Mucosa of gallbladder (tissue), 1 donor: ENCODE measurements around the gene TPRN. TPM values are rescaled to one million over a fixed set of nuclear protein-coding genes. Genes with fewer than 3 reads are reported as not detected.

Experiments
- DNase-seq: peaks from one replicate; pipeline ENCODE4 v3.0.0-alpha.2; 2020; ENCODE audit warnings: low spot score
- total RNA-seq: library from RNA; stranded (reverse); gene quantifications from one replicate; pipeline ENCODE4 v1.2.1, GENCODE V29; 2021
- donor health status: DM: no; HTN: no; CAD: no.

TPRN gene
- total RNA-seq, 1 donor from 2014 or later = 74.4 TPM

DNA sequence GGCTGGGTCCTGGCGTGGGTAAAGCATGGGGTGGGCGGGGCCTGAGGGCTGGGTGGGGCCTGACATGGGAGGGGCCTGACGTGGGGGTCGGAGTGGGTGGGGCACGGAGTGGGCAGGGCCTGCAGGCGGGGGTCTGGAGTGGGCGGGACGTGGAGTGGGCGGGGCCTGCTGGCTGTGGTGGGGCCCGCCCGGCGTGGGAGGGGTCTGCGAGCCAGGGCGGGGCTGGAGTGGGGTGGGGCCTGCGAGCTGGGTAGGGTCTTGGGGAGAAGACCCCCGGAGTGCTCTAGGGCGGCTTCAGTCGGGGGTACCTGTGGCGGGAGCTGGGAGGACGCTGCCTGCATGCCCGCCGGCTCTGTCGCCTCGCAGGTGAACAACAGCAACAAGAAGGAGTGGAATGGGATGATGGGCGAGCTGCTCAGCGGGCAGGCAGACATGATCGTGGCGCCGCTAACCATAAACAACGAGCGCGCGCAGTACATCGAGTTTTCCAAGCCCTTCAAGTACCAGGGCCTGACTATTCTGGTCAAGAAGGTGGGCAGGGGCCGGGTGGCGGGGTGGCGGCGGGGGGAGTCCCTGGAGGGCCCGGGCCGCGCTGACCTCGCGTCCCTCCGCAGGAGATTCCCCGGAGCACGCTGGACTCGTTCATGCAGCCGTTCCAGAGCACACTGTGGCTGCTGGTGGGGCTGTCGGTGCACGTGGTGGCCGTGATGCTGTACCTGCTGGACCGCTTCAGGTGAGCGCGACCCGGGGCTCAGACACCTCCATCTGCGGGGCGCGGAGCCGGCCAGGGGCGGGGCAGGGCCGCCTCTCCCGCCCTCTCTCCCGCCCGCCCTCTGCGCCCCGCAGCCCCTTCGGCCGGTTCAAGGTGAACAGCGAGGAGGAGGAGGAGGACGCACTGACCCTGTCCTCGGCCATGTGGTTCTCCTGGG lies 38.7 kb downstream of the TPRN start:
- DNase-seq = no peak

DNA sequence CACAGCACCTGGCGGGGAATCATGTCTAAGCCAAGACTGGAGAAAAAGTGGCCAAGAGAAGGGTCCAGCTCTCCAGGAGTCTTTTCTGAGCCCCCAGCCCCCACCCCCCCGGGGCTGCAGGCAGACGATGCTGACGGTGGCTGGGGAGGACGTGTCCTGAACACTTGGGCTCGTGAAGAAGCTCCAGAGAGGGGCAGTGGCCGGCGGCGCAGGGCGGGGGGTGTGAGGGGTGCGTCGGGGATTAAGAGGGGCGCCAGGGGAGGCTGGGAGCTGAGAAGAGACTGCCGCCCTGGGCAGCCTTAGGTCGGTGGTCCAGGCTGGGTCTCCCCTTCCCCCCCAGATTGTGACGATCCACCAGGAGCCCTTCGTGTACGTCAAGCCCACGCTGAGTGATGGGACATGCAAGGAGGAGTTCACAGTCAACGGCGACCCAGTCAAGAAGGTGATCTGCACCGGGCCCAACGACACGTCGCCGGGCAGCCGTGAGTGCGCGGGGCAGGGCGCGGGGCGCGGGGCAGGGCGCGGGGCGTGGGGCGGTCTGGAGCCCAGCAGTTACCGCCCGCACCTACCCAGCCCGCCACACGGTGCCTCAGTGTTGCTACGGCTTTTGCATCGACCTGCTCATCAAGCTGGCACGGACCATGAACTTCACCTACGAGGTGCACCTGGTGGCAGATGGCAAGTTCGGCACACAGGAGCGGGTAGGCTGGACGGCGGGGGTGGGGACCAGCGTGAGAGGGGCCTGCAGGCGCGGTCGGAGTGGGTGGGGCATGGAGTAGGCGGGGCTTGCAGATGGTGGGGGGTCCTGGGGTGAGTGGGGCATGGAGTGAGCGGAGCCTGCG lies 39.6 kb downstream of the TPRN start:
- DNase-seq = no peak

DNA sequence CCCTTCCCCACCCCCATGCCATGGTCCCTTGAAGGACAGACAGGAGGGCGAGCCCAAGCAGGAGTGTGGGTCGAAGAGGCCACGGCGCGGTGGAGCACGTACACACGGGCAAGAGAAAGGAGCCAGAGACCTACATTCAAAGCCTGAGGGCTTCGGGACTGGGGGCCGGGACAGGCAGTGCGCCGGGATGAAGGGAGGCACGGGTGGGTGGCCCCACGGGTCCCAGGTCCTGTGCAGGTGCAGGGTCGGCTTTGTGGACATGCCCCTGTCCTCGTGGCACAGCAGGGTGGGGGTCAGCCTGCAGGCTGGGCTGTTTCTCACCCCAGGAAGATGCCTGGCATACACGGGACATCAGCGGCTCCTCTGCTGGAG lies 40.5 kb downstream of the TPRN start:
- DNase-seq = no peak

DNA sequence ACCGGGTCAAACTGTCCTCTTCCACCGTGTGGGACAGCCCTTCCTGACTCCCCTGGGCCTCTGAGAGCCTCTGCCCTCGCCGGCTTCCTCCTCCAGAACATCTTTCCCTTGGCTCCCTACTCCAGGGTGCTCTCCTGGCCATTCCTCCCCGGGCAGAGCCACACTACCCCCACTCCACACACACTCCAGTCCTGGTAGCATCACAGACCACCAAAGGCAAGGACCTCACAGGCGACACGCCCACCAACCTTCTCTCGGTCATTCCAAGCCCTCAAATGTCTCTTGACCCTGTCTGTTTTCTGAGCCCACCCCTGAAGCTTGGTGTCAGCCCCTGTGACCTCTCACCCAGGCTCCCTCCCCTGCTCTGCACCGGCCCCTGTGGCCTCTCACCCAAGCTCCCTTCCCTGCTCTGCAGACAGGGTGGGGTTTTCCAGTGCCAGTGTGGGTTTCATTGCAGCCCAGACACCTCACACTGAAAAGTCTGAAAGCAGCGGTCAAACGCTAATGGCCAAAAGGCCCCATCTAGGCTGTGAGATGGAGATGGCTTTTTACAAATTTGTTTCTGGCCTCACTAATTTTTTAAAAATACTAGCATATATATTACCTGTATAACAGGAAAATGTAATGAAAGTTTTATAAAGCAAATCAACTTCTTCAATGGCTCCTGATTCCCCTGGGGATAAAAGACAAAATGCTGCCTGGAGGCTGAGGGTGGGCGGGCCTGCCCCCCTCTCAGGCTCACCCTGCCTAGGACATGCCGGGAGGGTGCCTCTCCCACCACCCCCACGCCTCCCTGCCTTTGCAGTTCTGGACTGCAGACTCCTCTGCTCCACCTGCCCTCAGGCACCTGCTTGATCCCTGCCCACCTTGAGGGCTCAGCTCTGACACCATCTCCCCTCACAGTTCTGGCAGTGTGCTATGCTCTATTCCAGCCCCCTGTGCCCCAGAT lies 41.2 kb downstream of the TPRN start:
- no peak for DNase-seq

- no peak for DNase-seq
Observed at GRCh38 chr9:137158625-137159024, 41.9 kb downstream of the TPRN start.

- no peak for DNase-seq
Observed at GRCh38 chr9:137157618-137158415, 42.7 kb downstream of the TPRN start.

GRCh38 chr9:137156567-137157375 lies 43.8 kb downstream of the TPRN start:
- no peak for DNase-seq

DNA sequence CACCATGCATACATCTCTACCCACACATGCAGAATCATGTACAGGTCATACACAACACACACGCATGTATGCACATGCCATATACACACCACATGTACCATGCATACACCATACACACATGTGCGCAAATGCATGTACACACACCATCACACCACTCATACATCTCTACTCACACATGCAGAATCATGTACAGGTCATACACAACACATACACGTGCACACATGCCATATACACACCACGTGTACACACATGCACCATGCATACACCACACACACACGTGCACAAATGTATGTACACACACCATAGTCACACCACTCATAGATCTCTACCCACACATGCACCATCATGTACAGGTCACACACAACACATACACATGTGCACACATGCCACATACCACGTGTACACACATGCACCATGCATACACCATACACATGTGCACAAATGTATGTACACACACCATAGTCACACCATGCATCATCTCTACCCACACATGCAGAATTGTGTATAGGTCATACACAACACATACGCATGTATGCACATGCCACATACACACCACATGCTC lies 47.6 kb downstream of the TPRN start:
- no peak for DNase-seq

GRCh38 chr9:137150617-137151457 lies 49.7 kb downstream of the TPRN start:
- peak; percentile 14 for DNase-seq

DNA sequence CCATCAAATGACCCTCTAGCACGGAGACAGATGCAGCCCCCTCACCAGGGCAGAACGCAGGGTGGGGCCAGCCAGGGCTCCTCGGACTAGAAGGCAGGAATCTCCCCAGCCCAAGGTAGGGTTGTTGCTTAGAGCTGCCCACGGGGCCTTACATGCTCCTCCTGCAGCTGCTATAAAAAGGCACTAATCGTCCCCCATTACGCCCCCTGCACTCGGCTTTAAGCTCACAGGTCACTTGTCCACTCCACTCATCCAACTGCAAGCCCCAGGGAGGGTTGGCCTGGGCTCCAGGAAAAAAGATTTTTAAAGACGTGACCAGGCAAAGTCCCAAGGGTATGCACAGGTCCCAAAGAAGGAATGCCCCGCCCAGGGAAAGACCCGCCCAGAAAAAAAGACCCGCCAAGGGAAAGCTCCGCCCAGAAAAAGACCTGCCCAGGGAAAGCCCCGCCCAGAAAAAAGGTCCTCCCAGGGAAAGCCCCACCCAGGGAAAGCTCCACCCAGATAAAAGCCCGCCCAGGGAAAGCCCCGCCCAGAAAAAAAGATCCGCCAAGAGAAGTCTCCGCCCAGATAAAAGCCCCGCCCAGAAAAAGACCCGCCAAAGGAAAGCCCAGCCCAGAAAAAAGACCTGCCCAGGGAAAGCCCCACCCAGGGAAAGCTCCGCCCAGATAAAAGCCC lies 50.5 kb downstream of the TPRN start:
- no peak for DNase-seq

GRCh38 chr9:137149363-137149762 lies 51.2 kb downstream of the TPRN start:
- no peak for DNase-seq

- DNase-seq = no peak
Observed at GRCh38 chr9:137148661-137149060, 51.9 kb downstream of the TPRN start.

DNA sequence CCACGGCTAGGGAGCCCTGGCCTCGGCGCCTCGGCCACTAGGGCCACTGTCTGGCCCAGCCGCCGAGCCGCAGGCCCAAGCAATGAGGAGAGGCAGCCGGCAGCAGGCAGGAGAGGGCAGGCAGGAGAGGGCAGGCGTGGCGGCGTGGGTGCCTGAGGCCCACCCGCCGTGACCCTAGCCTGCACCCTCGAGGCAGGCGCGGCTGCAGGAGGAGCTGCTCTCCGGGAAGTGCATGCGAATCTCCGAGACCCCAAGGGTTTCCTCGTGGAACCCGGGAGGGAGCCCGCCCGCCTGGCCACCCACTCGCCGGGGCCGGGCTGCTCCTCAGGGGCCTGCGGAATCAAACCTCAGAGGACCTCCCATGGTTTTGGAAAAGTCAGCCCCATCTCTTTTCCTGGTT lies 52.3 kb downstream of the TPRN start:
- no peak for DNase-seq

- DNase-seq = no peak
Observed at GRCh38 chr9:137147793-137148160, 52.8 kb downstream of the TPRN start.

GRCh38 chr9:137147091-137147792 lies 53.3 kb downstream of the TPRN start:
- DNase-seq = no peak

DNA sequence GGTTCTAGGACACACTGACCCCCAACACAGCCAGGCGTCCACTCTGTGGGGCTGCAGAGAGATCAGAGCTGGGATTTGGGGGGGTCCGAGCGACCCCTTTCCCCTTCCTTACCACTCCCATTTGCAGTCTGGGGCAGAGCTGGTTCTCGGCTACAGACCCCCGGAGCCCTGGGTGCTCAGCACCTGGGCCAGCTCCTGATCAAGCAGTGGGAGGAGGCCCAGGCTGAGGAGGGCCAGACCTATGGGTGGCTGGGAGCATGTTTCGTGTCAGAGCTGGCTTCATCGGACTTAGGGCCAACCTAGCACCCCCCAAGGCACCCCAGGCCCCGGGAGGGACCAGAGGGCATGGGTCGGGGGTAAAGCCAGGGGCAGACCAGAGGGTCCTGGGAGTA lies 54.0 kb downstream of the TPRN start:
- DNase-seq = no peak

- no peak for DNase-seq
Observed at GRCh38 chr9:137145731-137146526, 54.6 kb downstream of the TPRN start.
